SK-N-DZ (cell line): ENCODE results near the gene RBBP6.

Experiments used
- DNase-seq: peaks from one replicate; pipeline ENCODE4 v3.0.0-alpha.2; 2015; ENCODE audit warnings: low spot score

The RBBP6 gene

DNA sequence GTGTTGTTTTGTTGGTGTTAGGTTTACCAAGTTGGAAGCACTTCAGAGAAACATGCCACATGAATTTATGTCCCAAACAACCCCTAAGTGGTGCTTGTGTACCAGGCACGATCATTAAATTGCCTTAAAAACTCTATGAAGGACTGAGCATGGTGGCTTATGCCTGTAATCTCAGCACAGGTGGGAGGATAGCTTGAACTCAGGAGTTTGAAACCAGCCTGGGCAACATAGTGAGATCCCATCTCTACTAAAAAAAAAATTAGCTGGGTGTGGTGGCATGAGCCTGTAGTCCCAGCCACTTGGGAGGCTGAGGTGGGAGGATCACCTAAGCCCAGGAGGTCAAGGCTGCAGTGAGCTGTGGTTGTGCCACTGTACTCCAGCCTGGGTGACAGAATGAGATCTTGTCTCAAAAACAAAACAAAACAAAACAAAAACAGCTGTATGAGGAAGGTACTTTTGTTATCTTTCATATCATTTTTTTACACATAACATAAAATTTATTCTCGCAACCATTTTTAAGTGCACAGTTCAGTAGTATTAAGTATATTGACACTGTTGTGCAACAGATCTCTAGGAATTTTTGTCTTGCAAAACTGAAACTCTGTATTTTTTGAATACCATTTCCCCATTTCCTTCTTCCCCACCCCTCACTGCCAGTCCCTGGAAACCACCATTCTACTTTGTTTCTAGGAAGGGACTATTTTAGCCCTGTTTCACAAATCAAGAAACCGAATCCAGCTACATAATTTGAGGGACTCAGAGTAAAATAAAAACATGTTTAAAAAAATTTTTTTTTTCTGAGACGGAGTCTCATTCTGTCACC lies 14.3 kb upstream of the RBBP6 start:
- DNase-seq = no peak

DNA sequence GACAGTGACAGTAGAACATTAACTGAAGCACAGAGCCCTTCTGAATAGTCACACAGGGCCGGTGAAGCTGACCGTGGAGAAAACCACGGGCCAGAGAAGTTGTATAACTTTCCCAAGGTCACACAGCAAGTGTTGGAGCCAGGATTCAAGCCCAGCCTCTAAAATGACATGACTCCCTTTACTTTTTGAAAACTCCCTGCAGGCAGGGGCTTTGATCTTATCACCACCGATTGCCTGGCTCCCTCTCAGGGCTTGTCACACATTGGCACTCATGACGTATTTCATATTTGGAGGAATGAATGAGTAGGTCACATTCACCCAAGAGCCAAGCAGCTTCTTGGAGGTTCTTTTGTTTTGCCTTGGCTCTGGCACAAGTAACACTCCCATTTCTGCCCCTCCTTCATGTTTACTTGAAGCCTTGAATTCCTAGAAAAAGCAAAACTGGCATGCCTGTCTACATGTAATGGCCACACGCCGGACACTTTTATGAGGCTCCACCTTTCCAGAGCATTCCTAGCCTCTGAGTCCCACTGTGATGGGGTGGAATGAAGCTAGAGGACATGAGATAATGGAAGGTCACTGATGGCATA lies 13.3 kb upstream of the RBBP6 start:
- DNase-seq = no peak

DNA sequence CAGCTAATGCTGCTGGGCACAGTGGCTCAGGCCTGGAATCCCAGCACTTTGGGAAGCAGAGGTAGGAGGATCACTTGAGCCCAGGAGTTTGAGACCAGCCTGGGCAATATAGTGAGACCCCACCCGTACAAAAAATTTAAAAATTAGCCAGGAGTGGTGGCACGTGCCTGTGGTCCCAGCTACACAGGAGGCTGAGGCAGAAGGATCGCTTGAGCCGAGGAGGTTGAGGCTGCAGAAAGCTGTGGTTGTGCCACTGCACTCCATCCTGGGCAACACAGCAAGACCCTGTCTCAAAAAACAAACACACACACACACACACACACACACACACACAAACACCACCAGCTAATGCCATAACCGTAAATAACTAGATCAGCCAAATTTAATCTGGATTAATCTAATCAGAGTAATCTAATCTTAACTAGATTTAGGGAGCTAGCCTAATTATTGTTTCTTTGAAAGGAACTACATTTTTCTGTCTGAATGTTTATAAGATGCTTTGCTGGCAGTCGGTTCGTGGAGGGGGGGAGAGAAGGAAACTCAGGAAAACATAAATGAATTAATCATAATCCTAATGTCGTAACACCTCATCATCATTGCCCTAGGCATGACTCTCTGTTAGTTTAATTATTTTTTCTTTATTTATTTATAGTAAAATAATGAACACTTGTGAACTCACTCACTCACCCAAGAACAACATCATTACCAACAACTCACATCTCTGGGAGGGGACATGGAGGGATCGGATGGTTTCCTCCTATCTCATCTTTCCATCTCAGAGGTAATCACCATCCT lies 12.5 kb upstream of the RBBP6 start:
- no peak for DNase-seq

DNA sequence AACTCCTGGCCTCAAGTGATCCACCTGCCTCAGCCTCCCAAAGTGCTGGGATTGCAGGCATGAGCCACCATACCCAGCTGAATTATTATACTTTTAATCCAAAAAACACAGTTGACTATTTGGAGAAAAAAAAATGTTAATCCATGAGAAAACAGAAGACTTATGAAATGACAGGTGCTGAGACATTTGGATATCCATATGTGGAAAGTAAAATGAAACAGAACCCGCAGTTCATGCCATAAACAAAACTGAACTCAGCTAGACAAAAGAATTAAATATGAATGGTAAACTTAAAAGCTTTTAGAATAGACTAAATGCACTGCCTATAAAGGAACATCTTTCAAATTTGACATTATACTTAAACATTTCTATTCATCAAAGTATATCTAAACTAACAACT lies 8.2 kb upstream of the RBBP6 start:
- no peak for DNase-seq

DNA sequence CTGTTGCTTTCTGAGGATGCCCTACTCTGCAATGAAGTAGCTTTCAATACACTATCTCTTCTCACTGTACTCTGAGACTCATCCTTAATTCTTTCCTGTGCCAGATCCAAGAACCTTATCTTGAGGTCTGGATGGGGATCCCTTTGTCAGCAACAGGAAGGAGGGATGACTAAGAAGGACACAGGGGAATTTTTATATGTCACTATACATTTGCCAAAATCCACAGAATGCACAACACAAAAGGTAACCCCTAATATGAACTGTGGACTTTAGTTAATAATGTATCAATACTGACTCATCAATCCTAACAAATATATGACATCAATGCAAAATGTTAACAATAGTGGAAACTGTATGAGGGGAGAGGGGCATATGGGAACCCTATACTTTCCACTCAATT lies 4.7 kb upstream of the RBBP6 start:
- DNase-seq = no peak

DNA sequence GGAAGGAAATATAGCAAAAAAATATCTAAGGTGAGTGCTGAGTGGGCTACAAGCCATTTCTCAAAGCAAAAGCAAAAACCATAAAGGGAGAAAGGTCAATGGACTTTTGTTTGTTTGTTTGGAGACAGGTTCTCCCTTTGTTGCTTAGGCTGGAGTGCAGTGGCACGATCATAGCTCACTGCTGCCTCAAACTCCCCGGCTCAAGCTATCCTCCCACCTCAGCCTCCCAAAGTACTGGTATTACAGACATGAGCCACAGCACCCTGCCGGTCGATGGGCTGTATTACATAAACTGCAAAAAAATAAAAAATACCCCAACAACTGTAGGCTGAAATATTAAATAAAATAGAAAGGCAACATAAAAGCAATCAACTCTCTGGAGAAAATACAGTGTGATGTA lies 3.5 kb upstream of the RBBP6 start:
- no peak for DNase-seq

DNA sequence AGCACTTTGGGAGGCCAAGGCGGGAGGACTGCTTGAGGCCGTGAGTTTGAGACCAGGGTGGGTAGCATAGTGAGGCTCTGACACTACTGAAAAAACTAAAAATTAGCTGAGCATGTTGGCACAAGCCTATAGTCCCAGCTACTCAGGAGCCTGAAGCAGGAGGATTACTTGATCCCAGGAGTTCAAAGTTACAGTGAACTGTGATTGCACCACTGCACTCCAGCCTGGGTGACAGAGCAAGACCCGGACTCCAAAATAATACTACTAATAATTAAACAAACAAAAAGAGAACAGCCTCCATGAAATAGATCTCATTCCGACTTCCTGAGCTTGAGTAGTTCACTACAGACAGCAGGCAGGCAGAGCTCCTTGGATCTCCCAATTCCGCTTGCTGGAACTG lies 2.7 kb upstream of the RBBP6 start:
- DNase-seq = no peak

DNA sequence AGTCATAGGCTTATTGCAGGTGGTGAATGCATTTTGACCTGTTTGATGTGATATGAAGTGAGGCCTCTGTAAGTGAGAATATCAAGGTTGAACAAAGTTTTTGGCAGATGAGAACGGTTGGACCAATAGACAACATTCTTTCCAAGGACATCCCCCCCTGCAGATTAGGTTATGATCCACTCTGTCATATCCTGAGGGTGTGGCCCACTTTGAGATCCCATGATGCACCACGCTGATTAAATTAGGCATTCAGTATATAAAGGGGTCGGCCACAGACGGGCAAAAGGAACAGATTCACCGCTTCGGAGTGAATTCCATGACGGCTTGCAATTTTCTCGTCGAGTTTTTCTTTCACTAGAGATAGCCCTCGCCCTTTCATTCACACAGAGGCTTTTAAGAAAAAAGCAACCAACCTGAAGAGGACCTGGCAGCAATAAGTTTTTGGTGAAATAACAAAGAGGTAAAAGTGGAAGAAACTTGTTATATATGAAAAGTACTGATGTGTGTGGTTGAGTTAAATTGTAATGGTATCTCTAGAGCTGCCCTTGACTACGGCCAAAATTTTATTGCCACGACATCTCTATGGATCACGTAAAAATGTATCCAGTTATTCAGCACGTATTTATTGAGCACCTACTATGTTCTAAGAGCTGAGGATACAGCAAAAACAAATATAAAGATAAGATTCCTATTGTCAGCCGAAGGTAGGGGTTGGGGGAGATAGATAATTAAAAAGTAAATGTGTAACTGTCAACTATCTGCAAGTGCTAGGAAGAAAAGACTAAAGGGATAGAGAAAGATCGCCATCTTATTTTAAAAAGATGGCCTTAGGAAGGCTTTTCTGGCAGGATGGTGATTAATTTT lies 1.7 kb upstream of the RBBP6 start:
- peak; percentile 63 for DNase-seq

DNA sequence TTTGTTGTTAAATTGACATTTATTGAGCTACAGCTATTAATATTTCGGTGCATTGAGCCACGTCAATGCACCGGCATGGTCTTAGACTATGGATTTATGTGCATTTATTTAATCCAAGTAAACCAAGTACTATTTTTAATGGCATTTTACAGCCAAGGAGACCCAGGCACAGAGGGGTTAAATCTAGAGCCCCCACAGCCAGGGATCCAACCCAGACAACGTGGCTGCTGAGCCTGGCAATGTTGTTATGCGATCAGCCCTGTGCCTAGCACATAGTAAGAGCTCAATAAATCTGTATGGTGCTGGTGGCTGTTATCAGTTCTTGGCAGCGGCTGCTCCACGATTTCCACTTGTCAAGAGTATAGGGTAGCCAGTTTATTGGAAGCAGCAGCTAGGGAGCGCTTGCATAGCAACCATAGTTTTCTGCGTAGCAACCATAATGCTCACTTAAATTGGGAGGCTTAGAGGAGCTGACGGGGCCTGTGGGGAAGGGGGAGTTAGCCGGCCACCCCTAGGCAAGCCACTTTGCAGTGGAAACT lies 541 bp upstream of the RBBP6 start:
- DNase-seq = no peak

DNA sequence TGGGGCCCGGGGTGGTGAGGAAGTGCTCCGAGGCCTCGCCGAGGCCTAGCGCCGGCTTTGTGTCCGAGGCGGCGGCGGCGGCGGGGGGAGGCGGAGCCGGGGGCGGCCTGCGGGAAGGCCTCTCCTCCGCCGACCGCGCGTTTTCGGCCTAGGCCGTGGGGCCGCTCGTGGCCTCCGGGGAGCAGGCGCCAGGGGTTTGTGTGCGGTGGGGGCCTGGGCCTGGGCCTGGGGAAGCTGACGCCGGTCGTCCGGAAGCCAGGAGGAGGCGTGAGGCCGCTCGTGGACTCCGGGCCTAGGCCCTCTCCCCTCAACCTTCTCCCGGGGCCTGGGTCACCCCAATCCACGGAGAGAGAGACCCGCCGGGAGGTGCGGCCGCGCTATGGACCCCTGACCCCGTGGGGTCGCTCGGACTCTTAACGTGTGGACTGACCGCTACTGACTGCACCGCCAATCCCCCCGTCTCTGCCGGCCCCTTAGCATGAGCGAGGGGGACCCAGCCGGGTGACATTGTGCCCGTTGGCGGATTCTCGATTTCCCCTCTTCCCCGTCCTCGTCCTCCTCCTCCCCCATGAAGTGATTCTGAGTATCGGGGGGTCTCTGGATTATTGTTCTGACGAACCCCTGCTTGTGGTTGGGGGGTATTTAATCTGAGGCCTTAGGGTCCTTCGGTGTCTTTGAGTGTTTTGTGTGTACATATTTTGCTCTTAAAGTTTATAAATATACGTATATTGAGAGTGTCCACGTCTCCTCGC lies 660 bp downstream of the RBBP6 start:
- DNase-seq = no peak

DNA sequence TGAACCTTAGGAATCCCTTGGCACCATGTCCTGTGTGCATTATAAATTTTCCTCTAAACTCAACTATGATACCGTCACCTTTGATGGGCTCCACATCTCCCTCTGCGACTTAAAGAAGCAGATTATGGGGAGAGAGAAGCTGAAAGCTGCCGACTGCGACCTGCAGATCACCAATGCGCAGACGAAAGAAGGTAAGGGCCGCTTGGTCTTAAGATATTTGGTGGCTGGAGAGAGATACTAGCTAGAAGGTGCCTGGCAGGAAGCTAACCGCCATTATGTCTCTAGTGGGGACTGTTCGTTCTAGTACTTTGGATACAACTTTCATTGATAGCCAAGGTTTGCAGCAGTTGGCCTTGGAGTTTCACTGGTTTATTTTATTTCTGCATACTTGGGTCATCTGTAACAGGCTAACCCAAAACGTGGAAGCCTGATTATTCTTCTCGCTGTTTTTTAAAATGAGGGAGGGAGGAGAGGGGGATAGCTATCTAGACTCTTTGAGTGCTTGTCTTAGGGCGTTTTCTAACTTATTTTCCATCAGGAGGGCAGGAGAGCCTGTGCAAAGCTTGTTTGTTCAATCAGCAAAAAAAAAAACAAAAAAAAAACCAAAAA lies 1.3 kb downstream of the RBBP6 start:
- peak; percentile 25 for DNase-seq

DNA sequence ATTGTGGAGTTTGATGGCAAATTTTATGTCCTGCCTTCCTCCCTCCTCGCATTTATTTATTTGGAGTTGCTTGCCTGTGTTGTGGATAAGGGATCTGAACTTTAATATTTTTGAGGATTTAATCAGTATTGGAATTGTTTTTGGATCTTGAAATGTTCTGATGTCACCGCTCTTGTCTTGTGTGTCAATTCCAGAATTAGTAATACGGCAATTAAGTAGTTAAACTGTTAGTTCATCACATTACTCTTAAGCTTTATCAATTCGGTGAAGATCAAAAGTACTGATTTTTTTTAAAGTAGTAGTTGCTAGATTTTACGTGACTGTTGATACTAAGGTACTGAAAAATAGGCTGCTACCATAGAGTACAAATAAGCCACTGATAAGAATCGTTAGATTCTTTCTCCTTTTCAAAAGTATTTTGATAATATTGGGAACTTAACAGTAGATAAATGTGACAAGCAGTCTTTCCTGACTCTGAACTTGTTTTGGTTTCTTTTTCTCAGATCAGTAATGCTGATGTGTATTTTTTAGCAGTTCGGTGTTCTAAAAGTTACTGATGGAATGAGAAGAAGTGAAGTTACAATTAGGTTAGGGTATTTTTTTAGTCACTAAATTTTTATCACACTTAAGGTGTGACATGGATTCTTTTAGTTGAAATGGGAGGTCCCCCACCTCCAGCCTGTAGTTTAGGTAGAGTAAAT lies 2.0 kb downstream of the RBBP6 start:
- no peak for DNase-seq

DNA sequence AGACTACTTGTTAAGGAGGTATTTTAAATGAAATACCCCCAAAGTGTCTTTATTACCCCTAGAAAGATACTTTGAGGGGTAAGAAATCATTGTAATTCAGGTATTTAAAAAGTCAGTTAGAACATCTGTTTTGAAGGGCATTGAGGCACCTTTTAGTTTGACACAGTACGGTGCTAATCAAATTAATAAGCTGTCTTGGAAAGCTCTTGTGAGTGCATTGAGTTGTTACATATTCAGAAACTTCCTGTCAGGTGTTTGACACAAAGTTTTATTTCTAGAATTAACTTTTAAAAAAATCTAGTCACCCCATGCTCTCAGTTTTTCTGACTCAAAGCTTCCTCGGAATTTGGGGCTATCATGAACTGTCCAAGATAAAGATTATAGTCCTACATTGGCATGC lies 4.6 kb downstream of the RBBP6 start:
- DNase-seq = no peak

DNA sequence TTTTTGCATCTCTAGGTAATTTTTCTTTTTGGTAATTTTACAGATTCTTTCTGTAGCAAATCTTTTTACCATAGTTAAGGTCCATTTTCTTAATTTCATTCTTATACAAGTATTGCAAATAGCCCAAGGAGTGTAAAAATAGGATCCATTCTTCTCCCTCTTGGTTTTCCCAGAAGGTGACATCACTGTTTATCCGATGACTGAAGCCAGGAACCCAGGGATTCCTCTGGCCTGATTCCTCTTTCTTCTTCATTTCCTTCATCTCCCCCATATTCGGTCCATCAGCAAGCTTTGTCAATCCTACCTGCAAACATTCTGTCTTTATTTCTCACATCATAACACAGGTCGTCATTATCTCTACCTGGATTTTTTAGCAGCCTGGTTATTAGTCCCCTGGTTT lies 5.3 kb downstream of the RBBP6 start:
- DNase-seq = no peak

DNA sequence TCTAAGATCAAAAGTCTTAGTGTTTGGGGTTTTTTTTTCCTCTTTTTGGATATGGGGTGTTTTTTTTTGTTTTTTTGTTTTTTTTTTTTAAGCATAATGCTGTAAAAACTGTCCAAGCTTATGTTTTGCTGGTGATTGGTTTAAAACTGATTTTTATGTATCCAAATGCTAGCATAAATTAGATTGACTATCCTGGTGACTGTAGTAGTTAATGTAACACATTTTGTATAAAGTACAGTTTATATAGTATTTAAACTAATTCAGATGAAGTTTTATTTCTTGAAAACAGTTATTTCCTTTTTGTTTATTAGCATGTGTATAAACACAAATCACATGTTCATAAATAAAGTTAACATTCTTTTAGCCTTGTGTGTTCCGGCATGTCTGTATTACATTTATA lies 10.9 kb downstream of the RBBP6 start:
- no peak for DNase-seq

DNA sequence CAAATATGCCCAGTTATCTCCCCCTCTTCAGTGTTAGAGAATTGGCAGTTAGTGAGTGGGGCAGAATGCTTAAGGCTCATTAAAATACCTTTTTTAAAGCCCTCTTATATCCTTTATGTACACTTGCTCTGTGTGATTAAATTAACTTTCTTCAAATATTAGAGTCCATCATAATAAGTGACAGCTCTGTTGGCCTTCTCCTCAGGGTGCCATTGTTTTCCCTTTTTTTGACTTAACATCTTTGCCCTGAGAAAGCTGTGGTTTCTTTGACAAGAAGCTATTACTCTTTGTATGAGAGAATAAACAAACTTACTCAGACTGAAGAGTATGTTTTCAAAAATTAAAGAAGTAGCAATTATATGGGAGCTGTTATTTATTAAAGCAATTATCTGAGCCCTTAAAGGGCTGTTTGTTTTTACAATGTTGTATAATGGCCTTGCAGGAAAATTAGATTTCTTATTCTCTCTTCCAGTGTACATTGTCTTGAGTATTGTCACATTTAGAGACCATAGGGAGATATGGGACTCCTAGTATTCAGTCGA lies 13.4 kb downstream of the RBBP6 start:
- no peak for DNase-seq

DNA sequence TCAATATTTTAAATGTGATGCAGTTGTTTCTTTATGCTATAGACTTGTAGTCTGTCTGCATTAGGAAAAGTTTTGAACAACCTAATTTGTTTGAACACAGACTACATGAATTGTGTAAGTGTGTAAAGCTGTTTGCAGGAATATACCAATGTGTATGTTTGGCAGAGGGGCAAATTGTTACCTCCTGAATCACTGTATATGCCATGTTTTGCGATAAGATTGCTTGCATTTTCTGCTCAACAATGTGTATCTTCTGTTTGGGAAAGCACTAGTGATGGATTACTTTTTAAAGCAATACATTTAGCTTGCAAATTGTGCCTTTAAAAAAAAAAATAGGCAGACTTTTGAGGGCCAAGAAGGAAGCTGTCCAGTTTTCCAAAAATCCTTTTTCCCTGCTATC lies 14.6 kb downstream of the RBBP6 start:
- no peak for DNase-seq

DNA sequence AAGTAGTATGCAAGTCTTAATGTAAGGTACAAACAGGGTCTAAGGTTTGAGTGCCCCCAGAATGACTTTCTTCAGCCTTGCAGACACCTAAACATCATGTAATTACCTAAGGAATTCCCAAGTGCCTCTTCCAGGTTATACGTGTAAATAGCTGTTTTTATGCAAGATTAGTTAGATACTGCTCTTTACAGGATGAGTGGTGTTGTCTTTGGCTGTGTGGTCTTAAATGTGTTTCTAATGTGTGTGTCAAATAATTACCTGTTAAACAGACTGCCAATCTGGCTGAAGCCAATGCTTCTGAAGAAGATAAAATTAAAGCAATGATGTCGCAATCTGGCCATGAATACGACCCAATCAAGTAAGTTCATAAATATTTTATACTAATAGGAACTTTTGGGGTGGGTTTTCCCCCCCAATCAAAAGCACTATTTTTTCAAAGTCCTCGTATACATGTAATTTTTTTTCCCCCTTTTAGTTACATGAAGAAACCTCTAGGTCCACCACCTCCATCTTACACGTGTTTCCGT lies 16.0 kb downstream of the RBBP6 start:
- no peak for DNase-seq

DNA sequence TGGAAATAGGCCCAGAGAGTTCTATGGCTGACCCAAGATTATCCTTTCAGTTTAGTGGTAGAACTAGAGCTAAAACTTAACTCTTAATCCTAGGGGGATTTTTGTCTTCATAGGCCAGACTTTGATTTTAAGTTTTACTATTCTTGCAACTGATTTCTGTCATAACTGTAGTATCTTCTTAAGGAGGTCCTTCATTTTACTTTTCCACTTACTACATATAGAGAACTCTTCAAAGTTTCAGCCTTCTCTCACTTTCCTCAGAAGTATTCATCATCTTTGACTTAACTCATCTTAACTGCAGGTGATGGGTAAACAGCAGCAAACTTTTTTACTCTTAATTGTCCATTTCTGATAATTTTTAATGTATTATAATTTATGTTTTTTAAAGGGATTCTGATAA lies 23.4 kb downstream of the RBBP6 start:
- no peak for DNase-seq
